T47D (cell line): Measurements from ENCODE around the gene NSMCE4A.
"Not testable (repeated sequence)": the region's sequence is repeated elsewhere in the genome, so short reads cannot be mapped to it uniquely, and the experiment has no call there.

Experiments used
- DNase-seq, 2 experiments: peaks; one replicate each; pipeline versions ENCODE4 v3.0.0 to v3.0.0-alpha.2; 2011 to 2012; ENCODE audit warnings: low read depth in 1 of 2, low spot score in 1 of 2
- JUND ChIP-seq: IDR thresholded peaks from 2 replicates; pipeline ENCODE4 v1.6.1; 2012; ENCODE audit warnings: low read depth
- in situ Hi-C: cut with HindIII; loops from 2 replicates; pipeline ENCODE4 v1.10.0; 2016; ENCODE audit warnings: low sequenced_read_pairs, low pct_unique_long_range_greater_than_20kb

NSMCE4A gene

DNA sequence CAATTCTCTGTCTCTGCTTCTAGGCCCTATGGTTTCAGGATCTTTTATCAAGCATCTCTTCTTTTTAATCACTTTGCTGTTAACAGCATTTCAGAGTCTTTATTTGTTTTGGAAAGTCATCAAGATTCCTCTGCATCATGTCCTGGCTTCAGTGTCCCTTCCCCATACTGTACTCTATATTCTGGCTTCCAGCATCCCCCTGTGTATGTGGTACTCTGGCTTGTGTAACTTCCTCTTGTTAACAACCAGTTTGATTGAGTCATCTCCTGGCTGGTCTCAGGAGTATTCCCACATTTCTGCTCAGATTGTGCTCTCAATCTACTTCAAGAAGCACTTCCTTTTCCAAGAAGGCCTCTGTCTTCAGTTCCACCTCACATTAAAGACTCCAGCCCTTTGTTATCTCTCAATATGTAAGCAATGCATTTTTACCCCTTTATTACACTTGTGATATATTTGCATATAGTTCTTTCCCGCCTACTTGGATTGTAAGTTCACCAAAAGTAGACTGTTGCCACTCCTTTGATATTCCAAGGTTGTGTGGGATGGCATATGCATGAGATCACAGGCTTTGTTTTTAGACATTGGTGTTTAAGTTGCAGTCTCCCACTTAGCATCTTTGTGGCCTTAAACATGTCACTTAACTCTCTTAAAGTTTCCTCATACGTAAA is 32.1 kb downstream of the NSMCE4A start:
- no peak for TF ChIP-seq JUND
- in situ Hi-C loops = no loop called here
- no peak for DNase-seq

DNA sequence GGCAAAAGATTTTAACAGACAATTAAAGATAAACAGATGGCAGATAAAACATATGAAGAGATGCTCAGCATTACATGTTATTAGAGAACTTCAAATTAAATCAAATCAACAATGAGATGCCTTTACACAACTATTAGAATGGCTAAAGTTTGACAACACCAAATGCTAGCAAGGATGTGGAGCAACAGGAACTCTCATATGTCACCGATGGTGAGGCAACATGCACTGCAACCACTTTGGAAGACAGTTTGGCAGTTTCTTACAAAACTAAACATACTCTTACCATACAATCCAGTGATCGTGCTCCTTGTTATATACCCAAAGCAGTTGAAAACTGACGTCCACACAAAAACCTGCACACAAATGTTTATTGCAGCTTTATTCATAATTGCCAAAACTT is 33.5 kb downstream of the NSMCE4A start:
- in situ Hi-C loops = no loop called here
- TF ChIP-seq JUND = no peak
- no peak for DNase-seq

DNA sequence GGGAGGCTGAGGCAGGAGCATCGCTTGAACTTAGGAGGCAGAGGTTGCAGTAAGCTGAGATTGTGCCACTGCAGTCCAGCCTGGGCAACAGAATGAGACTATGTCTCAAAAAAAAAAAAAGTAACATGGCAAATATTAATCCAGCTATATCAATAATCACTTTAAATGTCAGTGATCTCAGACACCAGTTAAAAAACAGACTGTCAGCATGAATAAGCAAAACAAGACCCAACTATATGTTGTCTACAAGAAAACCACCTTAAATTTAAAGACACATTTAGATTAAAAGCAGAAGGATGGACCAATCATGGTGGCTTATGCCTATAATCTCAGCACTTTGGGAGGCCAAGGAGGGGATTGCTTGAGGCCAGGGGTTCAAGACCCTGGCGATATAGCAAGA is 38.7 kb downstream of the NSMCE4A start:
- in situ Hi-C loops = no loop called here
- DNase-seq = no peak
- no peak for TF ChIP-seq JUND

GRCh38 chr10:121935702-121936101 is 39.3 kb downstream of the NSMCE4A start:
- TF ChIP-seq JUND = no peak
- no peak for DNase-seq
- in situ Hi-C loops = no loop called here

DNA sequence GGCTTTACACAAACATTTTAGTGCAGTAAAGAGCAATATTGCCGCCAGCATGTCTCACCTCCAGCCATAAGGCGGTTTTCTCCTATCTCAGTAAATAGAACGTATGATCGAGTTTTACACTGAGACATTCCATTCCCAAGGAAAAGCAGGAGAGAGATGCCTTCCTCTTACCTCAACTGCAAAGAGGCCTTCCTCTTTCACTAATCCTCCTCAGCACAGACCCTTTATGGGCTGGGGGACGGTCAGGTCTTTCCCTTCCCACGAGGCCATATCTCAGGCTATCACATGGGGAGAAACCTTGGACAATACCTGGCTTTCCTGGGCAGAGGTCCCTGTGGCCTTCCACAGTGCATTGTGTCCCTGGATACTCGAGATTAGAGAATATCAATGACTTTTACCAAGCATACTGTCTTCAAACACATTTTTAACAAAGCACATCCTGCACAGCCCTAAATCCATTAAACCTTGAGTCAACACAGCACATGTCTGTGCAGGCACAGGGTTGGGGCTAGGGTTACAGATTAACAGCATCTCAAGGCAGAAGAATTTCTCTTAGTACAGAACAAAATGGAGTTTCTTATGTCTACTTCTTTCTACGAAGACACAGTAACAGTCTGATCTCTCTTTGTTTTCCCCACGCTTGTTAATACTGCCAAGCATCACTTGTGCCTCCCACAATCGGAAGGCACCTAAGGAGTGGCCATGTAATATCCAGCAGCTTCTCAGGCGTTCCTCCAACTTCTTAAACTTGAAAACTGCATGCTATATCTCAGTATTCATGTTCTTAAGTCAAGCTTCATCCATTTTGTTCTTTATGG is 44.5 kb downstream of the NSMCE4A start:
- DNase-seq, in situ Hi-C loops: not testable (repeated sequence)

GRCh38 chr10:121929585-121930267 is 45.3 kb downstream of the NSMCE4A start:
- in situ Hi-C loops, DNase-seq: not testable (repeated sequence)

- peak in 1 of 2 experiments; percentile 35 for DNase-seq
- no peak for TF ChIP-seq JUND
- in situ Hi-C loops = no loop called here
These were observed 46.5 kb downstream of the NSMCE4A start for GRCh38 chr10:121928528-121928884.

DNA sequence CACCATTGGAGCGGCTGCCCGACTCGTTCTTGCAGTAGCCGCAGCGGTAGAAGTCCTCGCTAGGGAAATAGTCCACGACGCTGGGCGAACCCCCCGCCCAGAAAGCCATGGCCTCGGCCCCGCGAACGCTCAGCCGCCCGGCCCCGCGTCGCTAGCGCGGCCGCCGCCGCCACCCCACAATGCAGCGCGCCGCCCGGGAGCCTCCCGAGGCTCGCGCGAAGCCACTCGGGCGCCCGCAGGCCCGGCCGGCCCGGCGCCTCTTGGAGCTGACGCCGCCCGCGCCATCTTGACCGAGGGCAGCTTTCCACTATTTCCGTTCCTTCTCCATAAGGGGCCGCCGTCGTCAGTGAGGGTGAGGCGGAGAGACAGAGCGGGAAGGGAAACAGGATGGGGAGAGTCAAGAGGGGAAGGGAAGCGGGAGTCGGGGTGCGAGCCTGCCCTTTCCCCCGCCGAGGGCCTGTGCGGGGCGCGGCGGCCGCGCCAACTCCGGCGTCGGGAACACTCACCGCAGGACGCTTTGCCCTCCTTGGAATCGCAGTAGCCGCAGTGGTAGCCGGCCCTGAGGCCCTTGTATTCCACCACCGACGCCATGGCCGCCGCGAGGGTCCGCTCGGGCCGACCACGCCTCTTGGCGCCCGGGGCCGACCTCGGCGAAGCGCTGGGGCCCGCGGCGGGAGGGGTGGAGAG is 47.0 kb downstream of the NSMCE4A start, which contains the start of gene ATE1:
Gene ATE1, minus strand, starts transcription at position 191 of the 687 bp plus-strand sequence. Its CDS starts 82 bp downstream, at position 109.
- in situ Hi-C loops = no loop called here
- no peak for TF ChIP-seq JUND

DNA sequence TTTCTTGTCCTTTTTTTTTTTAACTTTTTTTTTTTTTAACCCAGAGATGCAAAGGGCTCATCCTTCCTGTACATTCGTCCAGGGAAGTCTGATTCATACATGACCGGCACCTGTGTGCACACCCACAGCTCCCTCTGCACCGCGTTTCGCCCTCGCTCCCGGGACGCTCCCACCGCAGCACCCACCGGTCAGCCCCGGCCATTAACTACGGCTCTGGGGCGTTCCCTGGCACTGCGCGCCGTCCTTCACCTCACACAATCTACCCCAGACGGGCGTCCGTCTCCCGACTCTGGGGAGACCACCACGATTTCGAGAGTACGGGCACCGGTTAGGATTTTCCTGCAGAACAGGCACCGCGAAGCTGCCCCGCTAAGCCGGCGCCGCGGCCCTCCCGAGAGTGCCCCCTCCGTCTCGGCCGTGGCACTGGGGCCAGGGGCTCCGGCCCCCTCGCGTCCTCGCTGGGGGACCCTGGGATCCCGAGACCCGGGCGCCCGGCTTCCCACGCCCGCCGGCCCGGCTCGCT is 47.6 kb downstream of the NSMCE4A start:
- DNase-seq = peak in 1 of 2 experiments; percentile 30
- in situ Hi-C loops = no loop called here

More for the DNA sequence above, 47.0 kb downstream of the NSMCE4A start, which contains the start of gene ATE1:
- DNase-seq = peak; percentile 62 to 91

DNA sequence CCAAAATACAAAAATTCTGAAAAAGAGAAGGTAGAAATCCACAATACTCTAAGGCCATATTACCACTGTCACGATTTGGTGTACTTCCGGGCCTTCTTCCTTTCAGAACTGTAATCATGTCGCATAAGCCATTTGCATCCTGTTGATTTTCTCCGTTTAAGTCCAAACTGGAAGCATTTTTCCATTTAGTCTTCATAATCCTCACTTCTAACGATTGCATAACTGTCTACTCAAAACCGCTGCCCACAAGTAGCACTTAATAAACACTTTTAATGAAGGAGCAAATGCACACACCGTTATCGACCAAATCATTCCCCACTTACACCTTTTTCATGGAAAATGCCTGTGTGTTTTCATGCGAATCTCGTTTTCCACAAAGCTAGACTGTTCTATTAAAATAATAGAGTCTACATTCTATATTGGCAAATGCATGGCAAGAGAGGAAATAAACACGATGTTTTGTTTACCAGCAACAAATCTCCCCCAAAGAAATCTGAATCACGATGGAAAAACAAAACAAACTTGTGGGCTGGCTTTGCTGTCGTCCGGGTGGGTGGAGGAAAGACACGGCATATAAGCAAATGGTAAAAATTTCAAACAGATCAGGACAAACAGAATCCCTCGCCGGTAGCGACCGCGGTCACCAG is 48.2 kb downstream of the NSMCE4A start:
- no peak for TF ChIP-seq JUND
- DNase-seq = no peak
- in situ Hi-C loops = no loop called here

More for the DNA sequence above, 47.6 kb downstream of the NSMCE4A start:
- no peak for TF ChIP-seq JUND

GRCh38 chr10:121926157-121926556 is 48.9 kb downstream of the NSMCE4A start:
- no peak for DNase-seq
- in situ Hi-C loops = no loop called here
- no peak for TF ChIP-seq JUND

DNA sequence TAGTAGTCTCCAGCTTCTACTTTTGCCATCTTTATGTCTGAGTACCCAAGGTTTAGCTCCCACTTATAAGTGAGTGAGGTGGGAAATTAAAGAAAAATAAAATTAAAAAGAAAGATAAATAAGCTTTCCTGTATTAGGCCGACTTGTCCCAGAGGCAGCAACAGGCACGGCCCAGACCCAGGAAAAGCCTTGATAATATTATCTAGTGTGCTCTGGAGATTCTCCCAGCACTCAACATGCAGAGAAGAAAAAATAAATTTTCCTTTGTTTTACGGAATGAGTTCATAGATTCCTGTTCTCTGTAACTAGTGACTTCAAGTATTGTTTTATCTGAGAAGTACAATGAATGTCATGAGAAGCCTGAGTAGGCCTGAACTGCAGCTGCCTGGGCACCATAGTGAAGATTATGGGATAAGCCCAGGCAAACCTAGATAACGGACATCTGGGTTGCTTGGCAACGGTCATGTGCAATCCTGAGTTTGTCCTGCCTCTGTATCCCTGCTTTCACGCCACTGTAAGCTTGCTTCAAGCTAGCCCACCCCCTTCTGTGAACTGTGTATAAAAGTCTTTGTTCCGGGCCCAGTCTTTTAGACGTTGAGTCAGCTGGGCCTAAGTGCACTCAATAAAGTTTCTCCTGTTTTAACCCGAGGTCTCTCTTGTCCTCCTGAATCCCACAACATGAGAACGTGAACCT is 53.6 kb downstream of the NSMCE4A start:
- in situ Hi-C loops = no loop called here
- no peak for DNase-seq
- no peak for TF ChIP-seq JUND
